Endothelial cell of umbilical vein (primary cell): Measurements from ENCODE around the gene PPEF1. TPM values are rescaled to one million over a fixed set of nuclear protein-coding genes. Genes with fewer than 3 reads are reported as not detected.

ENCODE experiments used
- BruUV-seq: library from RNA; stranded (reverse); fragments of 400-500 nt; replicated peaks from 2 replicates; lab custom pipeline; 2021; lab: Mats Ljungman, UMichigan
- CTCF ChIA-PET: fragments of 300-600, 350-600 bp; sonication (Branson Sonifier 250); formaldehyde crosslinking; loops from one replicate; lab custom pipeline; 2021; ENCODE audit warnings: antibody characterized with exemption, inconsistent platforms; lab: Charles Lee
- POLR2A ChIA-PET: fragments of 300-600, 350-600 bp; sonication (Branson Sonifier 250); formaldehyde crosslinking; loops from one replicate; lab custom pipeline; 2021; ENCODE audit warnings: antibody characterized with exemption, inconsistent platforms; lab: Charles Lee
- DNase-seq: peaks from one replicate; pipeline ENCODE4 v3.0.0-alpha.2; 2011; ENCODE audit warnings: low read depth, low spot score
- FAIRE-seq: peaks from 2 replicates; lab custom pipeline; 2011; peaks lifted over from hg19 to GRCh38; lab: Jason Lieb, UNC
- H2AFZ ChIP-seq: 2 replicates; pipeline ENCODE4 v1.6.0; 2012; ENCODE audit warnings: low read depth, low read length, control low read depth, inconsistent platforms
- H3K27ac ChIP-seq: 2 replicates; pipeline ENCODE4 v1.5.1; 2011; ENCODE audit warnings: low read depth, mild to moderate bottlenecking, control low read depth, low read length, moderate library complexity; ENCODE audit not compliant: insufficient read depth
- H3K27me3 ChIP-seq, 2 experiments: 2 replicates each; pipeline versions ENCODE4 v1.6.0 to v1.6.1; 2011; ENCODE audit warnings: low read length in 2 of 2, mixed read lengths in 1 of 2; ENCODE audit not compliant: control insufficient read depth in 2 of 2, insufficient read depth in 2 of 2
- H3K36me3 ChIP-seq, 2 experiments: 2 replicates in 1 of 2; 3 replicates in 1 of 2; pipeline ENCODE4 v1.5.1; 2011; ENCODE audit warnings: low read length in 2 of 2, mild to moderate bottlenecking in 1 of 2, moderate library complexity in 1 of 2; ENCODE audit not compliant: control insufficient read depth in 2 of 2, insufficient read depth in 2 of 2; ENCODE audit errors: extremely low read depth in 1 of 2
- H3K4me1 ChIP-seq: 3 replicates; pipeline ENCODE4 v1.5.1; 2011; ENCODE audit warnings: mild to moderate bottlenecking, low read length; ENCODE audit not compliant: control insufficient read depth, insufficient read depth; ENCODE audit errors: extremely low read depth
- H3K4me2 ChIP-seq: 2 replicates; pipeline ENCODE4 v1.6.1; 2011; ENCODE audit warnings: low read length, control low read depth, mixed read lengths; ENCODE audit not compliant: insufficient read depth
- H3K4me3 ChIP-seq, 3 experiments: fragments of 200-600 bp in 1 of 3; sonication (generic), shearing (Covaris generic) in 1 of 3; replicated peaks in 1 of 3; 2 replicates each; pipeline ENCODE4 v1.5.1; 2011 to 2016; ENCODE audit warnings: control low read depth in 3 of 3, low read length in 3 of 3, mild to moderate bottlenecking in 2 of 3, inconsistent platforms in 1 of 3, low read depth in 1 of 3, moderate library complexity in 1 of 3; ENCODE audit not compliant: insufficient read depth in 1 of 3
- H3K79me2 ChIP-seq: 2 replicates; pipeline ENCODE4 v1.6.0; 2012; ENCODE audit warnings: low read length, inconsistent platforms; ENCODE audit not compliant: control insufficient read depth, insufficient read depth
- H3K9ac ChIP-seq: replicated peaks from 2 replicates; pipeline ENCODE3; 2011; ENCODE audit warnings: low read length, control low read depth; ENCODE audit not compliant: insufficient read depth; ENCODE audit errors: extremely low read depth
- H3K9me1 ChIP-seq: replicated peaks from 3 replicates; pipeline ENCODE4 v1.6.0; 2011; ENCODE audit warnings: mild to moderate bottlenecking, low read length; ENCODE audit not compliant: control insufficient read depth, insufficient read depth; ENCODE audit errors: extremely low read depth
- H3K9me3 ChIP-seq: replicated peaks from 2 replicates; pipeline ENCODE4 v1.5.1; 2012; ENCODE audit warnings: low read length, inconsistent platforms; ENCODE audit not compliant: control insufficient read depth, insufficient read depth
- H4K20me1 ChIP-seq: replicated peaks from 2 replicates; pipeline ENCODE3; 2011; ENCODE audit warnings: mild to moderate bottlenecking, low read length; ENCODE audit not compliant: control insufficient read depth, insufficient read depth; ENCODE audit errors: extremely low read depth
- EZH2 ChIP-seq: IDR thresholded peaks from 2 replicates; pipeline ENCODE4 v1.6.1; 2012; ENCODE audit warnings: borderline replicate concordance, low read depth, mild to moderate bottlenecking, moderate library complexity, low read length, inconsistent platforms; ENCODE audit not compliant: severe bottlenecking
- FOS ChIP-seq: IDR thresholded peaks from 2 replicates; pipeline ENCODE4 v1.6.1; 2011; ENCODE audit warnings: mild to moderate bottlenecking, low read length, moderate library complexity, borderline replicate concordance; ENCODE audit not compliant: insufficient read depth
- GATA2 ChIP-seq: IDR thresholded peaks from 2 replicates; pipeline ENCODE4 v1.7.0; 2011; ENCODE audit warnings: low read depth, mild to moderate bottlenecking, moderate library complexity, mixed read lengths, low read length; ENCODE audit not compliant: insufficient read length, insufficient read depth
- JUN ChIP-seq: IDR thresholded peaks from 2 replicates; pipeline ENCODE4 v1.6.1; 2011; ENCODE audit warnings: borderline replicate concordance, low read depth; ENCODE audit not compliant: insufficient read length, insufficient read depth
- MYC ChIP-seq: IDR thresholded peaks from one replicate; pipeline ENCODE4 v1.6.1; 2011; ENCODE audit warnings: mild to moderate bottlenecking, low read depth, low read length
- POLR2A ChIP-seq: IDR thresholded peaks from 2 replicates; pipeline ENCODE4 v1.6.1; 2012; ENCODE audit warnings: low read depth, mild to moderate bottlenecking, control low read depth, low read length
- POLR2AphosphoS5 ChIP-seq: IDR thresholded peaks from 2 replicates; pipeline ENCODE4 v1.6.1; 2012; ENCODE audit warnings: low read depth, mild to moderate bottlenecking, control low read depth, low read length, moderate library complexity; ENCODE audit not compliant: insufficient read depth
- dilution Hi-C: fragments of 300-500 bp; cut with MboI; formaldehyde crosslinking; loops from one replicate; pipeline ENCODE4 v1.15.0; 2019; ENCODE audit warnings: low sequenced_read_pairs; ENCODE audit not compliant: extremely low pct_ligation_motif_present
- intact Hi-C: fragments of 100-400 bp; cut with micrococcal nuclease; formaldehyde crosslinking; loops from one replicate; pipeline ENCODE4 v1.10.0; 2022
- polyA plus RNA-seq, 4 experiments: library from polyadenylated mRNA; depleted of rRNA in 3 of 4; stranded (reverse) in 3 of 4; unstranded in 1 of 4; fragments of >200 nt; gene quantifications; 2 replicates each; pipeline versions ENCODE4 v1.2.1 to v1.2.3, GENCODE V29; 2011 to 2012; ENCODE audit warnings: missing spikeins in 1 of 4
- total RNA-seq: library from RNA; stranded (reverse); gene quantifications from 2 replicates; pipeline ENCODE4 v1.2.3, GENCODE V29; 2021
- TF ChIP-seq, protein P1 (sequence below), 2 donors: IDR thresholded peaks; 1 replicate in 1 of 2; 2 replicates in 1 of 2; pipeline ENCODE4 v1.5.1; 2011; ENCODE audit warnings: low read length in 2 of 2, mild to moderate bottlenecking in 2 of 2, moderate library complexity in 2 of 2, control low read depth in 1 of 2, inconsistent platforms in 1 of 2, low read depth in 1 of 2; ENCODE audit not compliant: insufficient read depth in 1 of 2; ENCODE audit errors: extremely low read depth in 1 of 2
- TF ChIP-seq, protein P2 (sequence below): IDR thresholded peaks from 2 replicates; pipeline ENCODE4 v1.6.1; 2011; ENCODE audit not compliant: insufficient read depth, insufficient read length

The PPEF1 gene
- total and polyA plus RNA-seq, 2 donors (not counting 3 experiments of a cell fraction or from before 2014, with no cell fraction given) = not detected

DNA sequence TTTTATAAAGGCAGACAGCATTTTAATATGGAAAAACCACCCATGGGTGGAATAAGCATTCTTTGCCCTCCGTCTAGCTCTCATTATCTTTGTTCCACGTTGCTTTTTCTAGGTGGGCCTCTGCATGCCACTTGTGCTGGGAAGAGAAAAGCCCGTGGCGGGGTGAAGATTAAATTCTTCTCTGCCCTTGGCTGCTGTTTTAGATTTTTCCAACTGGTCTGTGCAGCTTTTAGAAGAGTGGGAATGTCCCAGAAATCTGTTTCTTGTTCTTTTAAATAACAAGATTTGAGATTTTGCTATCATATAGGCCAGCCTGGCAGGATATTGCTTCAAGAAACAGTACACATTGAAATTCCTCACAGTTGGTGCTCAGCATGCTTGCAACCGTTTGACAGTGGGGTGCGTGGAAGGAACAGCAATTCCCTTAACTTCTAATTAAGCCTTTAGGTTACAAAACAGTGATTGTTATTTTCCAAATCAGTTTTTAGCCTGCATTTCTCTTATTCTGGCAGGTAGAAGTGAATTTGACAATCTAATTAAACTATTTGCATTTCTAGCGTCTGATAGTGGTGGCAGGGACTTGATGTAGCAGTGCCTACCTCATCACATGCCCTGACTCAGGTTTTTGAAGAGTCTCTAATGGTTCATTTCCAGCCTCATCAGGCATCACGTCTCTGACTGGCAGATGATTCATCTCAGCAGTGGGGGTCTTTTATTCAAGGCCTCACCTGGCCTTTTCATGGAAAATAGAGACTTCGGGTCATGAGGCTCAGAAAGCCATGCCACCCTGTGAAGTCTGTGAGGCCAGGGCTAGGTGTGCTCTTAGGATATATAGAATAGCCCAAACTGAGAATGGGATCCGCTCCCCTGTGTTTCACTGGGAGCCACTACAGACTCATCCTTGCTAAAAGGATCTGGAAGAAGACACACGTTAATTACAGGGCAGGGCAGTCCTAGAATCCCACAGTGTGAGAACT is 50.8 kb downstream of the PPEF1 start:
- TF ChIP-seq POLR2A (no peak), JUN (no peak), MYC (no peak), FOS (no peak), GATA2 (no peak), POLR2AphosphoS5 (no peak), EZH2 (no peak)
- TF ChIP-seq, protein P1, sequence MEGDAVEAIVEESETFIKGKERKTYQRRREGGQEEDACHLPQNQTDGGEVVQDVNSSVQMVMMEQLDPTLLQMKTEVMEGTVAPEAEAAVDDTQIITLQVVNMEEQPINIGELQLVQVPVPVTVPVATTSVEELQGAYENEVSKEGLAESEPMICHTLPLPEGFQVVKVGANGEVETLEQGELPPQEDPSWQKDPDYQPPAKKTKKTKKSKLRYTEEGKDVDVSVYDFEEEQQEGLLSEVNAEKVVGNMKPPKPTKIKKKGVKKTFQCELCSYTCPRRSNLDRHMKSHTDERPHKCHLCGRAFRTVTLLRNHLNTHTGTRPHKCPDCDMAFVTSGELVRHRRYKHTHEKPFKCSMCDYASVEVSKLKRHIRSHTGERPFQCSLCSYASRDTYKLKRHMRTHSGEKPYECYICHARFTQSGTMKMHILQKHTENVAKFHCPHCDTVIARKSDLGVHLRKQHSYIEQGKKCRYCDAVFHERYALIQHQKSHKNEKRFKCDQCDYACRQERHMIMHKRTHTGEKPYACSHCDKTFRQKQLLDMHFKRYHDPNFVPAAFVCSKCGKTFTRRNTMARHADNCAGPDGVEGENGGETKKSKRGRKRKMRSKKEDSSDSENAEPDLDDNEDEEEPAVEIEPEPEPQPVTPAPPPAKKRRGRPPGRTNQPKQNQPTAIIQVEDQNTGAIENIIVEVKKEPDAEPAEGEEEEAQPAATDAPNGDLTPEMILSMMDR (IDR thresholded peaks at IDR 0.05; ENCODE audit: extremely low read depth in 1 of 2, insufficient read depth in 1 of 2, low read depth in 1 of 2, low read length in 2 of 2) = no peak
- TF ChIP-seq, protein P2, sequence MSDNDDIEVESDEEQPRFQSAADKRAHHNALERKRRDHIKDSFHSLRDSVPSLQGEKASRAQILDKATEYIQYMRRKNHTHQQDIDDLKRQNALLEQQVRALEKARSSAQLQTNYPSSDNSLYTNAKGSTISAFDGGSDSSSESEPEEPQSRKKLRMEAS = no peak
- BruUV-seq = no TSS peak
- DNase-seq (no peak), FAIRE-seq (no peak)
- no peak overlapping the region for H3K4me2 ChIP-seq
- no peak overlapping the region for H3K4me3 ChIP-seq
- no peaks in the 10 kb centered on the region for H3K4me1 ChIP-seq
- CTCF ChIA-PET = no interaction called here
- POLR2A ChIA-PET = no interaction called here
- H3K9me3 ChIP-seq = no peaks in the 10 kb centered on the region
- no peaks in the 10 kb centered on the region for H3K79me2 ChIP-seq
- H4K20me1 ChIP-seq = no peaks in the 10 kb centered on the region
- H3K27ac ChIP-seq = no peak overlapping the region
- no peaks in the 10 kb centered on the region for H3K9me1 ChIP-seq
- H3K36me3 ChIP-seq = no peaks in the 10 kb centered on the region
- intact Hi-C loops = no loop called here
- no peak overlapping the region for H2AFZ ChIP-seq
- no peaks in the 10 kb centered on the region for H3K27me3 ChIP-seq
- no peak overlapping the region for H3K9ac ChIP-seq
- dilution Hi-C loops = no loop called here
